ENCODE data around the gene TRIM15.

DNA sequence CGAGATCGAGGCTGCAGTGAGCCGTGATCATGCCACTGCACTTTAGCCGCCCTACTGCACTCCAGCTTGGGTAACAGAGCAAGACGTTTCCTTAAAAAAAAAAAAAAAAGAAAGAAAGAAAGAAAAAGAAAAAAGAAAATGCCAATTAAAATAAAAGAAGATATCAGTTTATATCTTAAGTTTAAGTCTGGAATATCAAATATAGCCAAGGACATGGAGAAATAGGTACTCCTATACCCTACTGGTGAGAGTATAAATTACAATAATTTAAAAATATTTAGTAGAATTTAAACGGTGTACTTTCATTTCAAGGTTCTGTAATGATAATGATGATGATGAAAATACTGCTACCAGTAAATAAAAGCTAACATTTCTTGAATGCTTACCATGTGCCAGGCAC is 46.6 kb upstream of the TRIM15 start:
- TF ChIP-seq, protein P1, sequence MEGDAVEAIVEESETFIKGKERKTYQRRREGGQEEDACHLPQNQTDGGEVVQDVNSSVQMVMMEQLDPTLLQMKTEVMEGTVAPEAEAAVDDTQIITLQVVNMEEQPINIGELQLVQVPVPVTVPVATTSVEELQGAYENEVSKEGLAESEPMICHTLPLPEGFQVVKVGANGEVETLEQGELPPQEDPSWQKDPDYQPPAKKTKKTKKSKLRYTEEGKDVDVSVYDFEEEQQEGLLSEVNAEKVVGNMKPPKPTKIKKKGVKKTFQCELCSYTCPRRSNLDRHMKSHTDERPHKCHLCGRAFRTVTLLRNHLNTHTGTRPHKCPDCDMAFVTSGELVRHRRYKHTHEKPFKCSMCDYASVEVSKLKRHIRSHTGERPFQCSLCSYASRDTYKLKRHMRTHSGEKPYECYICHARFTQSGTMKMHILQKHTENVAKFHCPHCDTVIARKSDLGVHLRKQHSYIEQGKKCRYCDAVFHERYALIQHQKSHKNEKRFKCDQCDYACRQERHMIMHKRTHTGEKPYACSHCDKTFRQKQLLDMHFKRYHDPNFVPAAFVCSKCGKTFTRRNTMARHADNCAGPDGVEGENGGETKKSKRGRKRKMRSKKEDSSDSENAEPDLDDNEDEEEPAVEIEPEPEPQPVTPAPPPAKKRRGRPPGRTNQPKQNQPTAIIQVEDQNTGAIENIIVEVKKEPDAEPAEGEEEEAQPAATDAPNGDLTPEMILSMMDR (IDR thresholded peaks at IDR 0.05; ENCODE audit: low read length): no peak
- TF ChIP-seq EZH2 (IDR thresholded peaks at IDR 0.05; ENCODE audit: borderline replicate concordance, low read length): no peak
